MM.1S (cell line): ENCODE data around the gene PABPC3.

Experiments used
- CTCF ChIP-seq: fragments of 300-600 bp; sonication (generic); IDR thresholded peaks from 2 replicates; pipeline ENCODE4 v1.5.1; 2016; ENCODE audit warnings: antibody characterized with exemption, low read length, mixed read lengths
- EZH2 ChIP-seq: fragments of 300-600 bp; sonication (generic); optimal IDR thresholded peaks from 2 replicates; pipeline ENCODE3; 2017; ENCODE audit warnings: low read depth, mild to moderate bottlenecking, antibody characterized with exemption, low read length, mixed read lengths
- EZH2phosphoT487 ChIP-seq: fragments of 300-600 bp; sonication (generic); IDR thresholded peaks from 2 replicates; pipeline ENCODE4 v1.6.1; 2018; ENCODE audit warnings: antibody characterized with exemption, low read length

DNA sequence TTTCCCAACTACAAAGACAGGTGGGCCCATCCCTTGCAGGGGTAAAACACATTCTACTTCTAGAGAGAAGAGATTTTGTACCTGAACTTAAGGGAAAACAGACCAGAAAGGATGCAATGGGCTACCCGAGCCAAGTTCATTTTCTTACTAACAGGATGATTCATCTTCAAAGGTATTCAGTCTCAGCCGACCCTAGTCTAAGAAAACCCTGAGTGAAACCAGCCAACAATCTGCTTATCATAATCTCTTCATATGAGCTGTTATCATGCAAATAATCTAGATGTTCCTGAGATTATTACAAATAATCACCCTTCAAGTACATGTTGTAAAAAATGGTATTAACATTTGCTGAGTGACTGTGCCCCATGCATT lies 15.6 kb downstream of the PABPC3 start:
- no peak for TF ChIP-seq CTCF
- TF ChIP-seq EZH2phosphoT487, result no peak
- no peak for TF ChIP-seq EZH2
